HuH-7 (cell line): ENCODE measurements around the gene OXER1.

ENCODE experiments used
- DNase-seq: peaks from one replicate; pipeline ENCODE4 v3.0.0; 2011; ENCODE audit warnings: low spot score

Gene OXER1

DNA sequence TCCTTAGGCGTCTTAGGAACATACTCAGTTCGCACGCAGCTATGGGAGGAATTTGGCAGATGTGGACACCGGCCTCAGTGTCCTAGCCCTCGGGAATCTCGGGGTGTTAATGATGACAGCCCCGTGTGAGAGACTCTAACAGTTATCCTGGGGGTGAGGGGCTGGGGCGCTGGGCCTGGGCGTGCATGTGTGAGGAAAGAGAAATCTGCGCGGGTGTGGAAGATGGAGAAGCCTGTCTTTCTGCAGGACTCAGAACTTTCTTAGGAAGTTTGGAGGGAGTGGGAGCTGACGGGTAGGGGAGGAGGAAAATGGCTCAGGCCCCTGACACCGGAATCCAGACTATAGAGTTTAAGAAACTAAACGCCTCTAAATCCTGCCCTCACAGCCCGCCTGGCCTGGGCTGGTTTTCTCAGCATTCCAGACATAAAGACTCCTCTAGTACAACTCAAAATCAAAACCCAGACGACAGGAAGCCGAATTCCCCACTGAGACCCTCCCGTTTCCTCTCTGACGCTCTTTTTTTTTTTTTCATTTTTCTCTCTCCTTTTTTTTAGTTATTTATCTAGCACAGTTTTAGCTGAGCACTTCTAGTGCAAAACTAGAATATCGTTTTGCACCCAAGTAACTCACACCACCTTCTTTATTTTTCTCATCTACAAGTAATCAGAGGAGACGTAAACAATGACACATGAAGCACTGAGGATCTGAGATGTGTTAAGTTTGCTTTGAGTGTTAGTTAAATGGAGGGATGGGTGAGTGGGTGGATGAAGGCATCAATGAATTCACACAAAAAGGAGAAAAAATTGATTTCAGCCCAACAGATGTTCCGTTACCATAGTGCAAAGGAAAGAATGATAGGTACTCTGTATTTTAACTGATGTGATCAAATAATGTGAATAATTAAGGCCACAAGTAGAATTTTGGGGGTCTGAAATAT is 29.7 kb upstream of the OXER1 start:
- DNase-seq, result peak; percentile 36

- DNase-seq, result peak; percentile 80
These were observed 28.8 kb upstream of the OXER1 start, which contains the start of gene HAAO for GRCh38 chr2:42792583-42793333. Gene HAAO (minus strand): TSS chr2:42792583. CDS start chr2:42792536, 47 bp downstream.

DNA sequence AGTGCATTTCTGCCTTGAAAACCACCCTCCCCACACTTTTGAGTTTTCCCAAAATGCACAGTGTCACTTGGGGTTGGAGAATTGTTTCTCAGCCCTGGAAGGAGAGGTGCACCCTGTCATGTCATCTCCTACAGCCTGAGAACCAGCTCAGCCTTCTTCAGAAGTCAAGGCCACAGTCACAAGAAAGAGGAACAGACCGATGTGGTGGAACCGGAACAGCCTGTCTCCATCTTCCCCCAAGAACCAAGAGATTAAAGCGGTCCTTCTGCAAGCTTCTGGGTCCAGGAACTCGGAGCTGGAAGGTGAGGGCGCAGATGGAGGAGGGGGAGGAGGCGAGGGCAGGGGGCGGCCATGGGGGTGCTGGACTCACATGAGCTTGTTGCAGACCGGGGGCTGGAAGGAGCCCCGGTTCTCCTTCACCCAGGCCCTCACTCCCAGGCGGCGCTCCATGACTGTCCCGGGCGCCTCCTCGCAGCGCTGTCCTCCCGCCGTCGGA is 28.2 kb upstream of the OXER1 start:
- DNase-seq, result no peak

DNA sequence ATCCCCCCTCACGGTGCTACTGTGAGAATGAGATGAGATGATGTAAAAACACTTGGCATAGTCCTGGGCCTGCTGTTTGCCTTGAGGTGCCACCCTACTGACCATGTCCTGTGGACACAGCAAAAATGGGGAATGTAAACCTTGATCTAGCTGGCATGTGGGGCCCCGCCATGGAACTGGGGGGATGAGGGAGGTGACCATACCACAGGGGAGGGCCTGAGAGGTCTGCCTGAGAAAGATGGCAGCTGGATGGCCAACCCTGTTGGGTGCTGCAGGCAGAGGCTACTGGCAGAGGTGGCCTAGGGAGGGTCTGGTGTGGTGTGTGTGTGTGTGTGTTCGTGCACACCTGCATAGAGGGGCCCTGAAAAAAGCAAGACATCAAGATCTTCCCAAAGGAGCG is 27.7 kb upstream of the OXER1 start:
- DNase-seq, result no peak

GRCh38 chr2:42789751-42790150 is 25.8 kb upstream of the OXER1 start:
- no peak for DNase-seq

- no peak for DNase-seq
These were observed 24.9 kb upstream of the OXER1 start for GRCh38 chr2:42788882-42789281.

DNA sequence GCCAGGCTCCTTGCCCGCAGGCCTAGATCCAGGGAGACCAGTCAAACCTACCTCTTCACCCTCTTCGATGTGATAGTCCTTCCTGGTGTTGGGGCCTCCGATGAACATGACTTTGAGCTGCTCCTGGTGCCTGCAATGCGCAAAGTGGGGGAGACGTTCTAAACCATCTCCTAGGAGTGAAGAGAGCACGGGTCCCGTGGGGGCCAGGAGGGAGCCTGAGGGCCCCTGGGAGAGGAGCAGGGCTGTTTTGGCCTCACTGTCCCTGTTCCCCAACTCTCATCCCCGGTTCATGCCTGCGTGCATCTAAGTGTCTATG is 24.5 kb upstream of the OXER1 start:
- DNase-seq, result no peak

DNA sequence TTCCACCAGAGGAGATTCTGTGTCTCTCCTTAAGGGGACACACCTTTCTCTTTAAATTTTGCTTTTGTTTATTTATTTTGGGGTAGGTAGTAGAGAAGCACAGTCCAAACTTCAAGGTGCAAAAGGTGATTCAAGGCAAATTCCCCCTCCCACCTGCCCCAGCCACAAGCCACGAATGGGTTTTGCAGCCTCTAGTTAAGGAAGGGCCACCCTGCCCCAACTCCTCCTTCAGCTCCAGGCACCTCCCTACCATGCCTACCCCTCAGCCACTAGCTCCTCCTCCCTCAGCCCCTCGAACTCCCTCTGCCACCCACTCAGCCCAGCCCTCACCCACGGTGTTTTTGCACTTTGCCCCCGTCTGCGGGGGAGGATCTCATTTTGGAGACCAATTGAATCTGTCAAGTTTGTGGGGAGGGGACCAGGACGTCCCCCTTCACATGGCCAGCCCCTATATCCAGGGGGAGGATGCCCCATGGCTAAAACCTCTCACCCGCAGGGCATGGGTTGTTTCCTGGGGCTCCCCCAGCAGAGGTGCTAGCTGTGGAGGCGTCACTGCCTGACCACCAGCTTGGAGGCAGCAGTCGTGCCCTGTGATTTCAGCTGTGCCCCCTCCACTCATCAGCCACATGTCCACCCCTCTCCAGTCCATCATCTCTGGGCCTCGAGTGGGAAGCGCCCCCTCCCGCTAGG is 24.0 kb upstream of the OXER1 start:
- no peak for DNase-seq

- no peak for DNase-seq
These were observed 23.5 kb upstream of the OXER1 start for GRCh38 chr2:42787424-42787787.

GRCh38 chr2:42786561-42787345 is 22.8 kb upstream of the OXER1 start:
- DNase-seq, result no peak

DNA sequence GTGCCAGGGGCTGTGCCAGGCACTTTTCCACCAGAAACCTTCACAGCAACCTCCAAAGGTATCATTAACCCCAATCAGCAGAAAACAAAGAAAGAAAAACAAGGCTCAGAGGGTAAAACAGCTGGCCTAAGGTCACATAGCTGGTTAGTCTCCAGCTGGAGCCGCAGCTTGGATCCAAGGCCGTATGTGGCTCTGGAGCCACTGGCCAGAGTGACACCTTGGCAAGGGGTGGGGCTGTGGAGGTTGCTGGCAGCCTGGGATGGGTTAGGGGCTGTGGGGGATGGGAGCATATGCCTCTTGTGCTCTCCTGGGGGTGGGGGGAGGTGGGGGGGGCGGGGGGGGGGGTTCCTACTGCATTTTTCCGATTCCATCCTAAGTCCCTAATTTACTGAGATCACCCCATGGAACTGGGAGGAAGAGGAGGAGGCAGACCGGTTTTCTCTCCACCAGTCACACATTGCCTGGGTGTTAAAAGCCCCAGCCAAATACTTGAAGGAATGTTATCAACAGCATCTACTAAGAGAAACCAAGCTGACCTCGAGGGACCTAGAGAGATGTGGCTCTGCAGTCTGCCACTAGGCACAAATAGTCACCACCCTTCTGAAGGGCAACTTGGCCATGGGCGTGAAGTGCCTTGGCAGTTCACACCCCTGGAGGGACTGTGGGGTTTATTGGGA is 20.4 kb upstream of the OXER1 start:
- no peak for DNase-seq

GRCh38 chr2:42783511-42783910 is 19.6 kb upstream of the OXER1 start:
- no peak for DNase-seq

DNA sequence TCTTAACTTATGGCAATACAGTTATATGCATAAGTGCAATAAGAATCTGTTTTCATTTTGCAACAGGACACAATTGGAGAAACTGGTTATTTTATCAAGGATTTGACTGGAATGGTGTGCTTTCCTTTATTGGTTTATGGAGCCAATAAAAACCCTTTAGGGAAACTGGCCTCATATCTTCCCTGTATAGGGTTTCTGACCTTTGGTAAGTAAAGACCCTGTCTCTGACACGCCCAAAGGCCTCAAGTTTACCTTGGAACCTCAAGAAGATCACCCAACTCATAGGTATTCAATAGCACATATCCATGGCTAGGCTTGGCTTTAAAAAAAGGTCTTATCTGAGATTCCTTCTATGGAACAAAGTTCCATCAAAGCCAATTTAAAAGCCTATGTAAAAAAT is 17.2 kb upstream of the OXER1 start:
- DNase-seq, result no peak

DNA sequence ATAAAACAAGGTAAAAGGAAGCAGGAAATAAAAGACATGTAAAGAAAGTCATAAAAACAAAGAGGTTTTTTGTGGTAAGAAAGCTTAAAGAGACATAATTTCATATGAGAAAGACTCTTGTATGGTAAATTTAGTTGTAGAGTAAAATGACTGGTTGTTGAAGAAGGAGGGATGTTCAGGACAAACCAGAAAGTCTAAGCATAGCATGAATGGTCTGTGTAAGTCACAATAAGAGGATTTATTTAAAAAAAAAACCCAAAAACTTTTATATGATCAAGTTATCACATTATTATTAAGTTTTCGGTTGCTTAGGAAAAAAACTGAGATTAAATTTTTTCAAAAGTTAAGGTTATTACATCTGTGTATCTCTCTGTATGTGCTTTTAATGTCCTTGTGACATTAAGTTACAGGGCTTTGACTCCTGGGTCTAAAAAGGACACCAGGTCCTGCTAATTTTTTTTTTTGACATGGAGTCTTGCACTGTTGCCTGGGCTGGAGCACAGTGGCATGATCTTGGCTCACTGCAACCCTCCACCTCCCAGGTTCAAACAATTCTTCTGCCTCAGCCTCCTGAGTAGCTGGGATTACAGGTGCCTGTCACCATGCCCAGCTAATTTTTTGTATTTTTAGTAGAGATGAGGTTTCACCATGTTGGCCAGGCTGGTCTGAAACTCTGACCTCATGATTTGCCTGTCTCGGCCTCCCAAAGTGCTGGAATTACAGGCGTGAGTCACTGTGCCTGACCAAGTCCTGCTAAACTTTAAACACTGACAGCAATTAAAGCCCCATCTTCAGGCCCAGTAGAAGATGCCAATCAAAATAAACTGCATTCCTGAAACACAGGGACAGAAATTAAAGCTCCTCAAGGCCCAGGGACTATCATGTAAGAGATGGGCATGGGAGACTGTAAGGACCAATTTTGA is 14.2 kb upstream of the OXER1 start:
- DNase-seq, result no peak

DNA sequence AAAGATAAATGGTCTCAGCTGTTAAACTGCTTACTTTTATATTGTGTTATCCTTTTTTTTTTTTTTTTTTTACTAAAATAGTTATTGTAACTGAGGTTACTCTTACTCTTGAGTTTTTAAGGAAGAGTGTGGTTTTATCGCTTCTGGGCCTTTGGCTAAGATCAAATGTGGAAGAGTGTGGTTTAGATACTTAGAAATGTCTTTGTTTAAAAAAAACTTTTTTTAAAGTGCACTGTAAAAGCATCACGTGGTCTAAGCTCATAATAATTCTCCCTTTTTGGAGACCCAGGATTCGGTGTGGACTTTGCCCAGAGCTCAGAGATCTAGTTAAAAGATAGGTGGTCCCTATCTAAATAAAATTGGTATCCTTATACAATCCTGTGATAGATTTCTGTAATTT is 11.9 kb upstream of the OXER1 start:
- DNase-seq, result no peak

- no peak for DNase-seq
These were observed 11.3 kb upstream of the OXER1 start for GRCh38 chr2:42775186-42775585.

- DNase-seq, result no peak
These were observed 7.7 kb upstream of the OXER1 start for GRCh38 chr2:42771546-42772153.

- peak; percentile 64 for DNase-seq
These were observed 6.6 kb upstream of the OXER1 start for GRCh38 chr2:42770288-42771131.
